Measurements from ENCODE around the gene HYAL3. TPM values are rescaled to one million over a fixed set of nuclear protein-coding genes. Genes with fewer than 3 reads are reported as not detected.
"Not testable (repeated sequence)": the region's sequence is repeated elsewhere in the genome, so short reads cannot be mapped to it uniquely, and the experiment has no call there.

The HYAL3 gene
- total RNA-seq, 2 donors from 2014 or later, result 0.35 to 1.4 TPM

DNA sequence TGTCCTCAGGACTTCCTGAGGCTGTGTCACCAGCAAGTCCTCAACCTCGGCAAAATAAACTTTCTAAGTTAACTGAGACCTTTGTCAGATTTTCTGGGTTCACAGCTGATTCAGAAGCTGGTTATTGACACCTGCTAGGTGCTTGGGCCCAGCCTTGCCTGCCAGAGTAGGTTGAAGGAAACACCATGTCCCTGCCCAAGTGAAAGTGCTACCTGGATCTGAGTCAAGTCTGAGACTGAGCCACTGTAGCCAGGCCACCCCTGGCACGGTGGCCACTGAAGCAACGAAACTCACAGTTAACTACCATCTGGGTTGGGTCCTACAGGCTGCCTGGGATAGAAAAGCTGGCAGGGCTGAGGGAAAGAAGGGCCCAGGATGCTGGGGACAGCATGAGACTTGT, 15.1 kb upstream of the HYAL3 start:
- peaks cover 4% of the 10 kb centered on the region for H3K36me3 ChIP-seq
- ATAC-seq (ENCODE audit: insufficient number of reproducible peaks, low FRiP score, low read depth), result no peak

DNA sequence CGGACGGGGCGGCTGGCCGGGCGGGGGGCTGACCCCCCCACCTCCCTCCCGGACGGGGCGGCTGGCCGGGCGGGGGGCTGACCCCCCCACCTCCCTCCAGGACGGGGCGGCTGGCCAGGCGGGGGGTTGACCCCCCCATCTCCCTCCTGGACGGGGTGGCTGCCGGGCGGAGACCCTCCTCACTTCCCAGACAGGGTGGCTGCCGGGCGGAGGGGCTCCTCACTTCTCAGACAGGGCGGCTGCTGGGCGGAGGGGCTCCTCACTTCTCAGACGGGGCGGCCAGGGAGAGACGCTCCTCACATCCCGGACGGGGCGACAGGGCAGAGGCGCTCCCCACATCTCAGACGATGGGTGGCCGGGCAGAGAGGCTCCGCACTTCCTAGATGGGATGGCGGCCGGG, 12.8 kb upstream of the HYAL3 start:
- DNase-seq (ENCODE audit: low spot score); H3K27ac ChIP-seq; H3K9me3 ChIP-seq; H3K36me3 ChIP-seq; ATAC-seq (ENCODE audit: insufficient number of reproducible peaks, low FRiP score, low read depth); H3K27me3 ChIP-seq (replicated peaks; ENCODE audit: insufficient read depth); H3K4me3 ChIP-seq; H3K4me1 ChIP-seq (ENCODE audit: control insufficient read depth in 1 of 2, low read depth in 2 of 2): not testable (repeated sequence)

More for the DNA sequence above, 15.1 kb upstream of the HYAL3 start:
- H3K4me3 ChIP-seq, result no peak overlapping the region
- DNase-seq (ENCODE audit: low spot score), result no peak
- H3K4me1 ChIP-seq (ENCODE audit: control insufficient read depth in 1 of 2, low read depth in 2 of 2), result peaks cover 7 to 17% of the 10 kb centered on the region in 2 donors
- no peak overlapping the region for H3K27ac ChIP-seq
- H3K27me3 ChIP-seq (replicated peaks; ENCODE audit: insufficient read depth), result no peaks in the 10 kb centered on the region
- TF ChIP-seq, protein P1, sequence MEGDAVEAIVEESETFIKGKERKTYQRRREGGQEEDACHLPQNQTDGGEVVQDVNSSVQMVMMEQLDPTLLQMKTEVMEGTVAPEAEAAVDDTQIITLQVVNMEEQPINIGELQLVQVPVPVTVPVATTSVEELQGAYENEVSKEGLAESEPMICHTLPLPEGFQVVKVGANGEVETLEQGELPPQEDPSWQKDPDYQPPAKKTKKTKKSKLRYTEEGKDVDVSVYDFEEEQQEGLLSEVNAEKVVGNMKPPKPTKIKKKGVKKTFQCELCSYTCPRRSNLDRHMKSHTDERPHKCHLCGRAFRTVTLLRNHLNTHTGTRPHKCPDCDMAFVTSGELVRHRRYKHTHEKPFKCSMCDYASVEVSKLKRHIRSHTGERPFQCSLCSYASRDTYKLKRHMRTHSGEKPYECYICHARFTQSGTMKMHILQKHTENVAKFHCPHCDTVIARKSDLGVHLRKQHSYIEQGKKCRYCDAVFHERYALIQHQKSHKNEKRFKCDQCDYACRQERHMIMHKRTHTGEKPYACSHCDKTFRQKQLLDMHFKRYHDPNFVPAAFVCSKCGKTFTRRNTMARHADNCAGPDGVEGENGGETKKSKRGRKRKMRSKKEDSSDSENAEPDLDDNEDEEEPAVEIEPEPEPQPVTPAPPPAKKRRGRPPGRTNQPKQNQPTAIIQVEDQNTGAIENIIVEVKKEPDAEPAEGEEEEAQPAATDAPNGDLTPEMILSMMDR (IDR thresholded peaks at IDR 0.05), result no peak
- H3K9me3 ChIP-seq, result no peaks in the 10 kb centered on the region

DNA sequence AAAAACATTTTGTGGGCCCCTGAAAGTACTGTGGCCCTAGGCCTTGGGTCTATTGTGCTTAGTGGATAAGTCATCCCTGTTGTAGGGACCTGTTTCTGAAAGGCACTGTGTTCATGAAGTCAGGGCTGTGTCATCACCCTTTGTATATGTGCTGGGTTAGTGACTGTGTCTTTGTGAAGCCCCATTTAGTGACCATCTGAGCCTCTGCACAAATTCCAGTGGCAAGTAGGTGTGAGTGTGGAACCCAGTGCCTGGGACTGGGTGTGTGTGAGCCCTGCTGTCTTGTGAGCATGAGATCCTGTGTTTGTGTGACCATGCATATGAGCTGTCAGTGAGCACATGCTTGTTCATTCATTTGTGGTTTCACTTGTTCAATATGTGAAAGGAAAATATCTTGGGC, 5.4 kb upstream of the HYAL3 start:
- ATAC-seq (ENCODE audit: insufficient number of reproducible peaks, low FRiP score, low read depth), result no peak
- TF ChIP-seq, protein P1 (IDR thresholded peaks at IDR 0.05), result no peak
- no peak for DNase-seq (ENCODE audit: low spot score)
- peaks cover 7 to 11% of the 10 kb centered on the region in 2 donors for H3K4me1 ChIP-seq (ENCODE audit: control insufficient read depth in 1 of 2, low read depth in 2 of 2)
- H3K27me3 ChIP-seq (replicated peaks; ENCODE audit: insufficient read depth), result no peaks in the 10 kb centered on the region
- no peaks in the 10 kb centered on the region for H3K36me3 ChIP-seq
- H3K27ac ChIP-seq, result no peak overlapping the region
- H3K9me3 ChIP-seq, result no peaks in the 10 kb centered on the region
- no peak overlapping the region for H3K4me3 ChIP-seq

DNA sequence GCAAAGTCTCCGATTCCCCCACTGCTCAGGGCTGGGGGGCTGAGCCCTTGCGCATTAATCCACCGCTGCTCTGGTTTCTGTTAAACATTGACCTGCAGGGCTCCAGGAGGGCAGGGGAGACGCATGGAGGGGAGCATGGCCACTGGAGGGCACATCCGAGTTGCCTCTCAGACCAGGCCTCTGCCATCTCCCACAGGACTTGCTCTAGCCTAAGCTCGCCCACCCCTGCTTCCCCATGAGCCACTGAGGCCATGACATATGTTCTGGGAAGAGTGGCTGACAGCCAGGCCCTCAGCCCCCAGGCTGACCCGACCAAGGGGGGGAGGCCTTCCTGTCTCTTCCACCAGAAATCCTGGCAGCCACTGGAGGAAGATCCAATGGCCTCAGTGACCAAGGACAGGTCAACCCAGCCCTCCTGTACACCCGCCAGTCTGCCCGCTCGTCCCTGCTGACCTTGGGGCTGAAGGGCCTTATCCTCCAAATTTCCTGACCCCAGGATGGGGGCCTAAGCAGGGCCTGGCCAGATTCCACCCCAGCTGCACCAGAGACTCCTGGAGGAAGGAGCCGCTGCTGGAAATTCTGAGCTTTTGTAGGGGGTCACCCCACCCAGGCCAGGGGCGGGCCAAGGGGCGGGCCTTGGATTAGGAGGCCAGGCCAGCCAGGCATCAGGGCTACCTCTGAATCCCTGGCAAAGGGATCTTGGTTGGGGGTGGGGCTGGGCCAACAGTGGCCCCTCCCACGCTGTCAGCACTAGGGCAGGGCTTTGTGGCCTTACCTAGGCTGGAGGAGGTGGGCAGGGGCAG, 4.0 kb upstream of the HYAL3 start, which contains the start of gene HYAL1:
Gene HYAL1 (minus strand): TSS at position 562 of the 803 bp plus-strand sequence. CDS start 618 bp downstream, outside the sequence.
- Histone ChIP-seq H3K27me3 (replicated peaks; ENCODE audit: insufficient read depth) (no peaks in the 10 kb centered on the region), H3K4me3 (no peak within 1 kb of the TSS), H3K27ac (no peak within 1 kb of the TSS), H3K4me1 (ENCODE audit: control insufficient read depth in 1 of 2, low read depth in 2 of 2) (peaks cover 14 to 18% of the 10 kb centered on the region in 2 donors), H3K9me3 (no peaks in the 10 kb centered on the region), H3K36me3 (no peaks in the 10 kb centered on the region)
- no peak for ATAC-seq (ENCODE audit: insufficient number of reproducible peaks, low FRiP score, low read depth)
- TF ChIP-seq, protein P1 (IDR thresholded peaks at IDR 0.05), result no peak
- DNase-seq (ENCODE audit: low spot score), result no peak

DNA sequence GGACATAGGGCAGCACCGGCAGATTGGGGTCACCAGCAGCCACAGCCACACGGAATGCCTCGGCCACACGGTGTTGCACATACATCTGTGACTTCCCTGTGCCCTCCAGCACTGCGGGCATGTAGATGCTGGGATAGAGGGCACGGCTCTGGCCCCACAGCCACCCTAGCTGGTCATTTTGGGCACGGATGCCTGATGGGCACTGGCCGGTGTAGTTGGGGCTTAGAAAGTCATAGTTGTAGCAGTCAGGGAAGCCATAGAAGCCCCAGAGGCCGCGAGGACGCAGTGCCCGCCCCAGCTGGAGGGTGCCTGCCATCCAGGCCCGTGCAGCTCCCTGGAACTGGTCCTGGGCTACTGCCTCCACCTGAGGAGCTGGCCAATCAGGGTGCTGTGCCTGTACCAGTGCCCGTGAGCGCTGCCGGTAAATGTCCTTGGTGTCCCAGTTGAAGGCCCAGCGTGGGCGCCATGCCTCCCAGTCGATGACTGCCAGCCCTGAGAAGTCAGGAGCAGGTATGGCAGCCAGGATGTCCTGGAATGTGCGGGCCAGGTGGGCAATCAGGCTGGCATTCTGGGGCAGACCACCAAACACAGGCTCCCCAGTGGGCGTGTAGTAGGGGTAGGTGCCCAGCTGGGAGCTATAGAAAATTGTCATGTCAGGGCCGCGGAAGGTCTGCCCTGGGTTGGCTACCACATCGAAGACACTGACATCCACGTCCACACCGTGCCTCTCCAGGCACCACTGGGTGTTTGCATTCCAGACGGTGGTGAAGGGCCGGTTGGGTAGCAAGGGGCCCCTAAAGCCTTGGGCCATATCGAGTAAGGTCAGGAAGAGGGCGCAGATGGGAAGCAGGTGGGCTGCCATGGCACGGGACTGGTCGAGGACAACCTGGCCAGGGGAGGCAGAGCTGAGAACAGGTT, 3.1 kb upstream of the HYAL3 start:
- no peaks in the 10 kb centered on the region for H3K36me3 ChIP-seq
- H3K4me1 ChIP-seq (ENCODE audit: control insufficient read depth in 1 of 2, low read depth in 2 of 2), result peaks cover 16 to 25% of the 10 kb centered on the region in 2 donors
- H3K27me3 ChIP-seq (replicated peaks; ENCODE audit: insufficient read depth), result no peaks in the 10 kb centered on the region
- no peak overlapping the region for H3K4me3 ChIP-seq
- TF ChIP-seq, protein P1 (IDR thresholded peaks at IDR 0.05), result no peak
- H3K27ac ChIP-seq, result no peak overlapping the region
- ATAC-seq (ENCODE audit: insufficient number of reproducible peaks, low FRiP score, low read depth) (no peak), DNase-seq (ENCODE audit: low spot score) (no peak)
- no peaks in the 10 kb centered on the region for H3K9me3 ChIP-seq

All from thoracic aorta (tissue), 2 donors.